Measurements from ENCODE around the gene FBXO31. TPM values are rescaled to one million over a fixed set of nuclear protein-coding genes. Genes with fewer than 3 reads are reported as not detected.

The FBXO31 gene
- total and polyA plus RNA-seq, 2 of the 8 experiments (the other 6 are each of a cell fraction or from before 2014, with no cell fraction given) = 8.3 to 21.6 TPM

DNA sequence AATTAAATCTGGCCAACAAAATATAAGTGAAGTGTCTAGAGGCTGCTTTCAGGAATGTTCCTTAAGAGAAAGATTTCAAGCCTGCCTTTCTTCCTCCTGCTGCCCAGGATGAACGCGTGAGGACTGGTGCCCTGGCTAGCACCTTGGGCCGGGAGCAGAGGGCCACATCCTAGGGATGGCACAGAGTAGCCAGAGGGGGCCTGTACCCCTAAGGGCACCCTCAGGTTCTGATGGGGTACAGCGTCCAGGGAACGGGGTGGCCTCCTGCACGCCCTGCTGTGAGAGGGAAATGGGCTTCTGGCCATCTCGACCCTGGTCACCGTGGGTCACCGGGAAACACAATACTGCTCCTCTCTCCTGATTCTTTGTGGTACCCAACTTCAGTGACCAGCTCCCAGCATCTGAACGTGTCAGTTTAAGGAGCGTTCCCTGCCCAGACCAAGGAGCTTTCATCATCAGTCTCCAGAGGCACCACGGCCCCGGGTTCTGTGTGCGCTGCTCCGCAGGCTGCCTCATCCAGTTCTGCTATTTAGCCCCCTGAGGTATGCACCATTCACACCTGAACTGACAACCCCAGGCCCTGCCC, 48.8 kb upstream of the FBXO31 start:
- Histone ChIP-seq H3K9me3 (ENCODE audit: insufficient read depth in 2 of 2, low read depth in 1 of 2, low read length in 1 of 2) (no peaks in the 10 kb centered on the region), H3K23me2 (ENCODE audit: low read depth, low read length) (no peaks in the 10 kb centered on the region), H3K4me1 (replicated peaks in 1 of 4; ENCODE audit: control insufficient read depth in 3 of 4, insufficient read depth in 4 of 4, low read length in 3 of 4) (peaks cover 0 to 9% (median under 1%) of the 10 kb centered on the region in 4 experiments; a peak in 5 of 7 replicates), H4K8ac (ENCODE audit: extremely low read depth, insufficient read depth, low read length) (no peak overlapping the region), H2BK15ac (ENCODE audit: low read length) (no peak overlapping the region), H2BK12ac (ENCODE audit: low read depth, low read length) (no peak overlapping the region), H3K4me2 (ENCODE audit: insufficient read depth in 1 of 2, low read depth in 2 of 2, low read length in 2 of 2) (no peak overlapping the region), H2BK120ac (replicated peaks; ENCODE audit: low read depth, low read length) (no peak overlapping the region), H3K27me3 (replicated peaks in 1 of 4; ENCODE audit: control insufficient read depth in 3 of 4, extremely low read depth in 1 of 4, insufficient read depth in 3 of 4, low read length in 3 of 4) (no peaks in the 10 kb centered on the region), H2BK5ac (ENCODE audit: low read depth, low read length) (no peak overlapping the region), H2BK20ac (ENCODE audit: low read length) (no peak overlapping the region), H4K20me1 (replicated peaks in 1 of 2; ENCODE audit: control insufficient read depth in 1 of 2, insufficient read depth in 2 of 2, low read length in 2 of 2) (peaks cover 0 to 3% of the 10 kb centered on the region in 2 experiments), H2AFZ (ENCODE audit: low read length) (no peak overlapping the region), H4K91ac (replicated peaks; ENCODE audit: insufficient read length, low read length) (no peak overlapping the region), H3K9ac (replicated peaks in 1 of 4; ENCODE audit: extremely low read depth in 1 of 4, low read depth in 3 of 4, low read length in 3 of 4) (no peak overlapping the region), H3K79me2 (ENCODE audit: control insufficient read depth in 1 of 2, insufficient read depth in 2 of 2, low read length in 2 of 2) (no peaks in the 10 kb centered on the region; a peak in 1 of 4 replicates), H3K36me3 (ENCODE audit: control insufficient read depth in 2 of 4, insufficient read depth in 4 of 4, low read length in 3 of 4) (peaks cover 0 to 3% (median 0%) of the 10 kb centered on the region in 4 experiments; a peak in 2 of 8 replicates), H3K56ac (replicated peaks; ENCODE audit: insufficient read length, low read depth, low read length) (no peak overlapping the region), H4K5ac (ENCODE audit: insufficient read length, low read depth, low read length) (no peak overlapping the region), H2AK5ac (ENCODE audit: low read depth, low read length) (no peak overlapping the region), H3K4ac (replicated peaks; ENCODE audit: insufficient read length, low read depth, low read length) (no peak overlapping the region), H3K79me1 (ENCODE audit: low read depth, low read length) (peaks cover 3% of the 10 kb centered on the region; the same call in 1 of the 2 replicates), H3K27ac (ENCODE audit: low read depth, low read length) (no peak overlapping the region), H3K4me3 (ENCODE audit: extremely low read depth in 1 of 4, insufficient read depth in 2 of 4, low read depth in 3 of 4, low read length in 4 of 4) (no peak overlapping the region), H3K18ac (ENCODE audit: extremely low read depth, low read length) (no peak overlapping the region), H3K23ac (ENCODE audit: insufficient read length) (no peak overlapping the region), H3K14ac (ENCODE audit: insufficient read length) (no peak overlapping the region)
- ChIA-PET POLR2A (ENCODE audit: partially characterized antibody) (no interaction called here), CTCF (ENCODE audit: partially characterized antibody) (interaction anchor here (1.0 to 2.0 kb wide), 4 partner anchors 12 to 139 kb away, joined by 3 to 5 read pairs (median 4); no protein-coding TSS in a partner anchor)
- DNase-seq (ENCODE audit: low read depth in 1 of 2, low spot score in 2 of 2) = no peak
- 95% methylated on average over 14 of the region's 15 CpGs; no CpG with 5 or more reads in 1 of the 2 experiments for WGBS, 2 experiments (ENCODE audit: extremely low coverage in 1 of 2, insufficient coverage in 1 of 2, insufficient read length in 1 of 2, insufficient replicate concordance in 2 of 2, low coverage in 1 of 2, low lambda C conversion rate in 2 of 2, missing lambda C conversion rate in 1 of 2)
- no peak for FAIRE-seq
- no peak for TF ChIP-seq CHD2 (IDR thresholded peaks at IDR 0.05; ENCODE audit: low read length)
- no peak for TF ChIP-seq SIN3A (conservative IDR thresholded peaks at IDR 0.05 in 1 of 2, IDR thresholded peaks at IDR 0.05 in 1 of 2; ENCODE audit: low read depth in 1 of 2, low read length in 2 of 2)
- no peak for TF ChIP-seq TAF1 (IDR thresholded peaks at IDR 0.05; ENCODE audit: low read depth, low read length)
- TF ChIP-seq RAD21 (IDR thresholded peaks at IDR 0.05 in 1 of 2, conservative IDR thresholded peaks at IDR 0.05 in 1 of 2; ENCODE audit: low read depth in 2 of 2, low read length in 2 of 2) = no peak
- TF ChIP-seq JUN (IDR thresholded peaks at IDR 0.05; ENCODE audit: low read depth, low read length) = no peak
- no peak for TF ChIP-seq NANOG (IDR thresholded peaks at IDR 0.05; ENCODE audit: insufficient read depth, low read depth, low read length, poor library complexity, severe bottlenecking)
- TF ChIP-seq GABPA (IDR thresholded peaks at IDR 0.05; ENCODE audit: borderline replicate concordance, insufficient read depth, low read length) = no peak
- no peak for TF ChIP-seq RNF2 (IDR thresholded peaks at IDR 0.05; ENCODE audit: borderline replicate concordance, low read depth, low read length, missing control alignments, poor library complexity, severe bottlenecking)
- TF ChIP-seq, protein P1, sequence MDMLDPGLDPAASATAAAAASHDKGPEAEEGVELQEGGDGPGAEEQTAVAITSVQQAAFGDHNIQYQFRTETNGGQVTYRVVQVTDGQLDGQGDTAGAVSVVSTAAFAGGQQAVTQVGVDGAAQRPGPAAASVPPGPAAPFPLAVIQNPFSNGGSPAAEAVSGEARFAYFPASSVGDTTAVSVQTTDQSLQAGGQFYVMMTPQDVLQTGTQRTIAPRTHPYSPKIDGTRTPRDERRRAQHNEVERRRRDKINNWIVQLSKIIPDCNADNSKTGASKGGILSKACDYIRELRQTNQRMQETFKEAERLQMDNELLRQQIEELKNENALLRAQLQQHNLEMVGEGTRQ (IDR thresholded peaks at IDR 0.05; ENCODE audit: low read length) = no peak
- no peak for TF ChIP-seq HDAC6 (IDR thresholded peaks at IDR 0.05; ENCODE audit: low read depth, low read length)

All from H1 (cell line).